ENCODE results near the gene PLXNB1.
"Not testable (repeated sequence)": the region's sequence is repeated elsewhere in the genome, so short reads cannot be mapped to it uniquely, and the experiment has no call there.

PLXNB1 gene, protein sequence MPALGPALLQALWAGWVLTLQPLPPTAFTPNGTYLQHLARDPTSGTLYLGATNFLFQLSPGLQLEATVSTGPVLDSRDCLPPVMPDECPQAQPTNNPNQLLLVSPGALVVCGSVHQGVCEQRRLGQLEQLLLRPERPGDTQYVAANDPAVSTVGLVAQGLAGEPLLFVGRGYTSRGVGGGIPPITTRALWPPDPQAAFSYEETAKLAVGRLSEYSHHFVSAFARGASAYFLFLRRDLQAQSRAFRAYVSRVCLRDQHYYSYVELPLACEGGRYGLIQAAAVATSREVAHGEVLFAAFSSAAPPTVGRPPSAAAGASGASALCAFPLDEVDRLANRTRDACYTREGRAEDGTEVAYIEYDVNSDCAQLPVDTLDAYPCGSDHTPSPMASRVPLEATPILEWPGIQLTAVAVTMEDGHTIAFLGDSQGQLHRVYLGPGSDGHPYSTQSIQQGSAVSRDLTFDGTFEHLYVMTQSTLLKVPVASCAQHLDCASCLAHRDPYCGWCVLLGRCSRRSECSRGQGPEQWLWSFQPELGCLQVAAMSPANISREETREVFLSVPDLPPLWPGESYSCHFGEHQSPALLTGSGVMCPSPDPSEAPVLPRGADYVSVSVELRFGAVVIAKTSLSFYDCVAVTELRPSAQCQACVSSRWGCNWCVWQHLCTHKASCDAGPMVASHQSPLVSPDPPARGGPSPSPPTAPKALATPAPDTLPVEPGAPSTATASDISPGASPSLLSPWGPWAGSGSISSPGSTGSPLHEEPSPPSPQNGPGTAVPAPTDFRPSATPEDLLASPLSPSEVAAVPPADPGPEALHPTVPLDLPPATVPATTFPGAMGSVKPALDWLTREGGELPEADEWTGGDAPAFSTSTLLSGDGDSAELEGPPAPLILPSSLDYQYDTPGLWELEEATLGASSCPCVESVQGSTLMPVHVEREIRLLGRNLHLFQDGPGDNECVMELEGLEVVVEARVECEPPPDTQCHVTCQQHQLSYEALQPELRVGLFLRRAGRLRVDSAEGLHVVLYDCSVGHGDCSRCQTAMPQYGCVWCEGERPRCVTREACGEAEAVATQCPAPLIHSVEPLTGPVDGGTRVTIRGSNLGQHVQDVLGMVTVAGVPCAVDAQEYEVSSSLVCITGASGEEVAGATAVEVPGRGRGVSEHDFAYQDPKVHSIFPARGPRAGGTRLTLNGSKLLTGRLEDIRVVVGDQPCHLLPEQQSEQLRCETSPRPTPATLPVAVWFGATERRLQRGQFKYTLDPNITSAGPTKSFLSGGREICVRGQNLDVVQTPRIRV (N-terminal part only)

DNA sequence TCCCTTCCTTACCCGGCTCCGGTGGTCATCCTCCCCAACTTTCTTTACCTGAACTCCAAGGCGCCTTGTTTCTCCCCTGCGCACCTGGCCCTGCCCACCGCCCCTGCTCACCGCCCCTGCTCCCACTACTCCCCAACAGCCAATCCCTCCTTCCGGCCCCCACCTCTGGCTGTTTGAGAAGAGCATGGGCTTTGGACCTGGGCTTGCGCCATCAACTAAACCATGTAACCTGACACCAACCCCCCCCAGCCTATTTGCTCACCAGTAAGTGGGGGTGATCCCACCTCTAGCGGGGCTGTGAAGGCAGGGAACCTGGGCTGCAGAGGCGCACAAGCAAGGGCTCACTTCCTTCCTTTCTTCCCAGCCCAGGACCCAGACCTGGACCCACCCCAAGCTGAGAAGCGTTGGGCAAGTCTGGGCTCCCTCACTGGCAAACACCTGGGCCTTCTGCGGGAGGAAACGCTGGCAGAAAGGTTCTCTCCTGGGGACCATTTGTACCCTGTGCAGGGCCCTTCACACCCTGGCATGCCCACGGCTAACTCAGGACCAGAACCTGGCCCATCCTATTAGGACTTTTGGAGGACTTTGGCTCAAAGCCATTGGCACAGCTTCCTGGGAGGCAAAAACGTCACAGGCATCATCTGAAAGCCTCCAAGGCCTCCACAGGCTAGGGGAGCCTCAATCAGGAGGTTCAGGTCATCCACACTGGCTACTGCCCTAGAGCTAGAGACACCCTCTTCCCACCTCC, at the start of gene PLXNB1:
TSS of gene PLXNB1 (minus strand) at position 127 of the 748 bp plus-strand sequence. CDS start 5,475 bp downstream, outside the sequence.
- DNase-seq: peak; percentile 66

DNA sequence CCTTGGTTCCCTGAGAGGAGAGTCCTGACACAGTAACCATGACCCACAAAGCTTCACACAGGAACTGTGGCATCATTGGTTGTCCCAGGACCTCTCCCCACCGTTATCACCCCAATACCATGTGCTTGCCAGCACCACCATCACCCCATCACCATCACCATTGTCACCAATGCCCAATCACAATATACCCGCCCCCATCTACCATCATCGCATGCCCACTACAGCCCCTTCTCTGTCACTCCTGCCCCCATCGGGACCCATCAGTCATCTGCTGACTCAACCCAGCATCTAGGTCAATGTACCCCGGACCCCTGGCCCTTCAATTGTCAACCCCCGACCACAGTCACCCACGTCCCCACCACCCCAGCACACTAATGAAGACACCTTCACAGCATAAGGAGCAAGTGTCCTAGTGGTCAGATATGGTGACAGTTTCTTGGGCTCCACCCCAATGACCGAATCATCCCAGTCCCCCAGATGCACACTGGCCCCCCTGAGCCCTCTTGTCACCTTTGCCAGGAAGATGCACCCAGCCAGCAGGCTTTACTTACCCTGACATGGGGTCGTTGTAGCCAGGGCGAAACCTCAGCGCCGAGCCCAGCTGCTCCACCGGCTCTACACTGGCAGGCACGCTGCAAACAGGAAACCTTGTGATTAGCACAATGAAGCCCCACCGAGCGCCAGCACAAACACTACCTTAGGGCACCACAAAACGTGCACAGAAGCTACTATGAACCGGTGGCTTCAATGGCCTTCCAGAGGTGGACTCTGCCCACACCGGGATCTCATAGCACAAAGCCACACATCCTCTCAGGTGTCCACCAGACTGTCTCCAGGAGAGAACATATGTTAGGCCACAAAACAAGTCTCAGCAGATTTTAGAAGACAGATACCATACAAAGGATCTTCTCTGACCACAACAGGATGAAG, 49.0 kb upstream of the PLXNB1 start:
- no peak for DNase-seq

DNA sequence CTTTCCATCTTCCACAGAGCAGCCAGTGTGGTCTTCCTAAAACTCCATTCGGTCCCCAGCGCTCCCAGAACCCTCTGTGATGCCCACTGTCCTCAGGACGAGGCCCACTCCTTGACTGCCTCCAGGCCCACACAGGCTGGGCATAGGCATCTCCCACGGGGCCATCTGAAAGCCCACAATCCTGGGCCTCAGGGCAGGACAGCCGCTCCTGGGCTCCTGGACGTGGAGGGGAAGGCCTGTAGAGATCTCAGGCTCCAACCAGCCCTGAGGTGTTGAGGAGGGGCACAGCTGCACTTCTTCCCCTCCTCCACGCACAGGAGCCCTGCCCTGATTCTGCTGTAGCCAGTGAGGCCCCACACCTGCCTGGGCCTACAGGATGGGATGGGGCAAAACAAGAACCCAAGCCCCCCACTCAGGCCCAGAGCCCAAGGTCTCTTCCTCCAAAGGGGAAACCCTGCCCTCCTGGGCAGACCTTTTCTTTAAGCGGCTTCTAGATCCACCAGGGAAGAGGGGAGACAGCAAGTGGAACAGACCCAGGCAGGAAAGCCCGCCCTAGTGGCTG, 48.2 kb upstream of the PLXNB1 start:
- no peak for DNase-seq

DNA sequence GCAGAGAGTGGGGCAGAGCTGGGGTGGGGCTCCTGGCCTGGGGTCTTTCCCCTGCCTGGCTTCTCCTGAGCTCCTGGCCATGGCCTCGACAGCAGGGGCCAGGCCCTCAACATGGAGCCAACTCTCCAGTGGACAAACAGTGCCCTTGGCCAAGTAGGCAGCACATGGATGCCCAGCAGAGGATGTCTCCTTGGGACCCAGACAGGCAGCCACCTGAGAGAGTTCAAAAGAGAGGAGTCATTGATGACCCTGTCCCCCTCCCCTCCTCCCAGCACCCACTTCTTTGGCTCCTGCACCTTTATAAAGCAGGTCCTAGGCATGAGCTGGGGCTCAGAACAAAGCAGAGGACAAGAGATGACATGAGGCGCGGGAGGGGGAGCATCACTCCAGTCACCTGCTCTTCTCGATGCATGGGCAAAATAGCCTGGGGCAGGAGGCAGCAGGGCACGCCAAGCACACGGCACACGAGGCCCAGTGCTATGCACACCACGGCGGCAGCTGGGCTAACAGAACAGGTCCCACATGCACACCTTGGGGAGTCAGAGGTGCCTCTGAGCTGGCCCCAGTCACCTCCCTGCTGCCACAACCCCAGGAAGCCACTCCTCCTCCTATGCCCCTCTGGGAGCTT, 46.7 kb upstream of the PLXNB1 start:
- no peak for DNase-seq

DNA sequence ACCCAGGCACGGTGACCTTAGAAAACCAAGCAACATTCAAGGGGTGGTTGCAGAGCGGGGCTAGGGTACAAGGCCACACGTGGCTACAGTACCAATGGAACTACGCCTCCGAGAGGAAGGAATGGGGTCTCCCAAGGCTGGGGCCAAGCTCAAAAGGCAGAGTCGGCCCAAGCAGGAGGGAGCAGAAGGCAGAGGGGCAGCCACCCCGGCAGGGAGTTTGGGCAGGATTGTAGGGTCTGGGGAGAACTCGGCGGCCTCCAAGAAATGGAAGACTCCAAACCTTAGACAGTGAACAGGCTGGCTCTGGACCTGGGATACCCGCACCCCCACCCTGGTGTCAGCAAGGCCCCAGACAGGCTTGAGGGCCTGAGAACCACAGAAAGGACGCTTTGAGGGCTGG, 45.3 kb upstream of the PLXNB1 start:
- DNase-seq: no peak

DNA sequence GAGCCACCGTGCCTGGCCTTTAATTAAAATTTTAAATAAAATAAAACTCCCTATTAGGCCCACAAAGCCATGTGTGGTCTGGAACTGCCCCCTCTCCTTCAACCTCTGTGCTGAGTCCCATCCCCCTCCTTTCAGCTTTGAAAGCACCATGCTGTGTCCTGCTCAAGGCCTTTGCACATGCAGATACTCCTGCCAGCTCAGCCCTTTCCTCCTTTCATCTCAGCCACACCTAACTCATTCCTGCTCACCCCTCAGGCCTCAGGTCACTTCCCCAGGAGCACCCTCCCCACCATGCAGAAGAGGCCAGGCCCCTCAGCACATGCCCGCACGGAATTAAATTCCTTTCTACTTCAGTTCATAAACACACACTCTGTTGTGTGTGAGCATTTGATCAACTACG, 44.7 kb upstream of the PLXNB1 start:
- no peak for DNase-seq

DNA sequence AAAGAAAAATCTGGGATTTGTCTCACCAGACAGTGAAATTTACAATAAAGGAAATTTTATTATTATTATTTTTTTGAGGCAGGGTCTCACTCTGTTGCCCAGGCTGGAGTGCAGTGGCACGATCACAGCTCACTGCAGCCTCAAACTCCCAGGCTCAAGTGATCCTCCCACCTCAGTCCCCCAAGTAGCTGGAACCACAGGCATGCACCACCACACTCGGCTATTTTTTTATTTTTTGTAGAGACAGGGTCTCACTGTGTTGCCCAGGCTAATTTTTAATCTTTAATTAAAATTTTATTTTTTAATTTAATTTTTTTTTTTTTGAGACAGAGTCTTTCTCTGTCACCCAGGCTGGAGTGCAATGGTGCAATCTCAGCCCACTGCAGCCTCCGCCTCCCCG, 44.1 kb upstream of the PLXNB1 start:
- not testable (repeated sequence) for DNase-seq

DNA sequence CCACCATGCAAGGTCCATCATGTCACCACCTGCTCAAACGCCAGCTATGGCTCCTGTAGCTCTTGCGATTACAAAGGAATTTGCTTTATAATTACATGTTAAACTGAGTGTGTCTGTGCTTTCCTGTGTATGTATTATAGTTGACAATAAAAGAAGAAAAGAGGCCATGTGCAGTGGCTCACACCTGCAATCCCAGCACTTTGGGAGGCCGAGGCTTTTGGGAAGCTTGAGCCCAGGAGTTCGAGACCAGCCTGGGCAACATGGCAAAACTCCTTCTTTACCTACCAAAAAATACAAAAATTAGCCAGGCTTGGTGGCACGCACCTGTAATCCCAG, 43.7 kb upstream of the PLXNB1 start:
- no peak for DNase-seq

DNA sequence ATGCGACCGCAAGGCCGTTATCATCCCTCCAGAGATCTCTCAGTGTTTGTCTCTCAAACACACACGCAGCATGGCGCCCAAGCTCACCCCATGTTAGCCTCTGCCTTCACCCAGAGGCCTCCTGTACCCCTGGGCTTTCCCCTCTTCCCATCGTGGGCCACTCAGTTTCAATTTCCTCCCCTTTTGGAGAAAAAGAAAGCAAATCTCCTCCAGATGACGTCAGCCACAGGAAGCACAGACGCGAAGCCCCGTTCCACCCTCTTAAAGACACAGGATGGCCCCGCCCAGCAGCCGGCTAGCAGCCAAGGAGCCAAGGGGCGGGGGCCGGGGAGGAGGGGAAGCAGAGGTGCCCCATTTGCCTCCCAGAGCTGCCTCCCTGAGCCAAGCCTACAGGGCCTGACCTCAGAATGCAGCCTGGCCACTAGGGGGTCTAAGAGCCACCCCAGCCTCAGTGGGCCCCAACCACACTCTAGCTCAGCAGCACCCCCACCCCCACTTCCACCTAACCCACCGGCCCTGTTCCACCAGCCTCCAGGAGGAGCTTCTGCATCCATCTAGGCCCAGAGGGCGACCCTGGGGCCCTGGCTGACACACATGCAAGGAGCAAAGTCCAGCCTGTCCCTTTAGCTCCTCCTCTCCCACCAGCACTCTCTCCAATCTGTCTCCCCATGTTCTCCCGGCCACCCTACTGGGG, 43.2 kb upstream of the PLXNB1 start:
- DNase-seq: peak; percentile 70

DNA sequence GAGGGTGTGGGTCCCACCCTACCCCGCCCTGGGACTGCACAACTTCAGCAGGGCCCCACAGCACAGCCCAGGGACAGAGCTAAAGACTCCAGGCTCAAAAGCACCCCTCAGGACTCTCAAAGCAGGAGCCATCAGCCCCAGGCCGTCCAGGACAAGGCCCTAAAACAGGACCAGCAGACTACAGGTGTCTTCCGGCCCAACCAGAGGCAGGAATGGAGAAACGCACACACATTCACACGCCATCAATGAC, 42.7 kb upstream of the PLXNB1 start:
- DNase-seq: no peak

DNA sequence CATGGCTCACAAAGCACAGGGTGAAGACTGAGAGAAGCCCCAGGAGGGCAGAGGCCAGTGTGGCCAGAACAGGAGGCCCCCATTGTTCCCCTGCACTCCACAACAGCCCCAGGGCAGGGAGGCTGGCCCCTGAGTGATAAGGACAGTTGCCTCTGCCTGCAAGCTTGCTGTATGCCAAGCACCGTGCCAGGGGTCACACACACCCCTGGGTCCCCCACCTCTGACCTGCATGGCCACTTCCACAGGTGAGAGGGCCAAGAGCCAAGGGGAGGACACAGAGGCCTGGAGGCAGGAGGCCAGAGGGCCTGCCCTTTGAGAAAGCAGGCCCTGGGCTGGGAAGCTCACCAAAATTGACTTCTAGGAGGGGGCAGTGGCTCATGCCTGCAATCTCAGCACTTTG, 40.4 kb upstream of the PLXNB1 start:
- DNase-seq: no peak

DNA sequence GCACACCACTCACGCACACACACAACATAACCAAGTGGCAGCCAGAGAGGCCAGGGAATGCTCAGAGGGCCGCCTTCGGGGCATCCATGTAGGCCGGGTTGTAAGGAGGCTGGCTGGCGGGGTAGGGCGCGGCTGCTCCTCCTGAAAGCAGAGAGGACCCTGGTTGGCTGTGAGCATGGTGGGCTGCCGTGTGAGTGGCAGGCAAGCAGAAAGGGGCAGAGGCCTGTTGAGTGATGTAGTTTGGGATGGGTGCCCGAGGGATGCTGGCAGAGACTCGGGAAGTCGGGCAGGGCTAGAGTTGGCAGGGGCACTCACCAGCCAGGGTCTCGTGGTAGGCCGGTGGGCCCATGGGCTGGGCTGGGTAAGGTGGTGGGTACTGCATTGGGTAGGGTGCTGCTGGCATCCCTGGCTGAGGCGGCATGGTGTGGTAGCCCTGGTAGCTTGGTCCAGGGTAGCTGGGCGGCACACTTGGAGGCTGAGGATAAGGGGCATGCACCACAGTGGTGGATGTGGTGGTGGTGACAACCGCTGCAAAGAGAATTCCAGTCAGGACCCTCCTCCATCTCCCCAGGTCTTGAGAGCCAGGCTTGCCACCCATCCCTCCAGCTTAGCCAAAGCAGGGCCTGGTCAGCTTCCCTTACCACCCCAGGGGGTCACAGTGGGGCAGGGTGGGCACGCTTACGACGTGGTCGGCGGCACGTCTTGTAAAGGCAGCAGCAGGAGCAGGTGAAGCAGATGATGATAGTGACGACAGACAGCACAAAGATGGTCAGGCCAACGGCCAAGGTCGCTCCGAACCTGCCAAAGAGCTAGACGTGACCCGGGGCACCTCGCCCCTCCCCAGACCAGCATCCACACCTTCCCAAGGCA, 39.4 kb upstream of the PLXNB1 start:
- no peak for DNase-seq

DNA sequence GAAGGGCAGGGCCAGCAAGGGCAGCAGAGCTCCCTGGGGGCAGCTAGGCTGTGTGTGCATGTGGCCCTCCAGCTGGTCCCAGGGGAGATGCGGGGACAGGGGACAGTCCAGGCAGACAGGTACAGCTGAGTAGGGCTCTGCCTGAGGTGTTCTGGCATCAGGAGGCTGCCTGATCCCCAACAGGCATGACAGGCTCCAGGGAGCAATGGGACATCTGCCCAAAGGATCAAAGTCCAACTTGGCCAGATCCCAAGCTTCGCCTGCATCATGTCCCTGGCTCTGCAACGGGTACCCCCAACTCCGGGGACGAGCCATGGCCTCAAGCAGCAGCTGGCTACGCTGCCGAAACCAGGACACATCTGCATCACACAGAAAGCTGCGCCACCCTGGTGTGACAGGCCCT, 38.4 kb upstream of the PLXNB1 start:
- DNase-seq: no peak

DNA sequence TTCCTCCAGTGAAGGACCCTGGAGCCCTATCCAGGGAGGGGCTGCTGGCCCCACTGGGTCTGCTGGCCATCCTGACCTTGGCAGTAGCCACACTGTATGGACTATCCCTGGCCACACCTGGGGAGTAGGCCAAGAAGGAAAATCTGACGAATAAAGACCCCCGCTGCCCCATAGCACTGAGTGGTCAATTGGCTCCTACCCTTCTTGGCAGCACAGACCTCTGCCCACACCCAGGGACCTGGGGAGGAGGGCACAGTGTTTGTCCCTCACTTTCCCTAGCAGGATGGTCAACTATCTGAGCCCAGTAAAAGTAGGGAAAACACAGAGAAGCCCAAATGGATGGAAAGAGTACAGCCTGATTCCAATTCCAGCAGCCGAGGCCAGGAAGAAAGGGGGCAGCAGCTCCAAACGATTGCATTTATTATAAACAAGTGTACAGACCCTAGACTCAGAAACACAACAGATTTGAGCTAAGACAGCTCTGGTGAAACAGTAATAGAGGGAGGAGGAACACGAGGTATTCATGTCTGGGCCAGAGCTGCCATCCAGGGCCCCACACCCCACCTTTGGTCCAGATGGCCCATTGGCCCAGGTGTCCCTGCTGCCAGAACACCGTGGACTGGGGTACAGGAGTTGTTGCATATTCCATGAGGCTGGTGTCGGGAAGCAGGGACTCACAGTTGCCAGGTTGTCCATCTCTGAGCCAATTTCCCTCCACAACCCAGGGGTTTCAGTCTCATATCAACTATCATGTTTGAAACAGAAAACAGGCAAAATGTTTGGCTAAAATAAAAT, 37.8 kb upstream of the PLXNB1 start:
- no peak for DNase-seq

DNA sequence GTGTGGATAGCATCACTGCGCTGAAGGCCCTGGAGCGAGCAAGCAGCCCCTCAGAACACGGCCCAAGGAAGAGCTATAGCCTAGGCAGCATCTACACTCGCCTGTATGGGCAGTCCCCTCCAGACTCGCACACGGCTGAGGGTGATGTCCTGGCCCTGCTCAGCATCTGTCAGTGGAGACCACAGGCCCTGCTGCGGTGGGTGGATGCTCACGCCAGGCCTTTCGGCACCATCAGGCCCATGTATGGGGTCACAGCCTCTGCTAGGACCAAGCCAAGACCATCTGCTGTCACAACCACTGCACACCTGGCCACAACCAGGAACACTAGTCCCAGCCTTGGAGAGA, 37.2 kb upstream of the PLXNB1 start:
- DNase-seq: no peak

DNA sequence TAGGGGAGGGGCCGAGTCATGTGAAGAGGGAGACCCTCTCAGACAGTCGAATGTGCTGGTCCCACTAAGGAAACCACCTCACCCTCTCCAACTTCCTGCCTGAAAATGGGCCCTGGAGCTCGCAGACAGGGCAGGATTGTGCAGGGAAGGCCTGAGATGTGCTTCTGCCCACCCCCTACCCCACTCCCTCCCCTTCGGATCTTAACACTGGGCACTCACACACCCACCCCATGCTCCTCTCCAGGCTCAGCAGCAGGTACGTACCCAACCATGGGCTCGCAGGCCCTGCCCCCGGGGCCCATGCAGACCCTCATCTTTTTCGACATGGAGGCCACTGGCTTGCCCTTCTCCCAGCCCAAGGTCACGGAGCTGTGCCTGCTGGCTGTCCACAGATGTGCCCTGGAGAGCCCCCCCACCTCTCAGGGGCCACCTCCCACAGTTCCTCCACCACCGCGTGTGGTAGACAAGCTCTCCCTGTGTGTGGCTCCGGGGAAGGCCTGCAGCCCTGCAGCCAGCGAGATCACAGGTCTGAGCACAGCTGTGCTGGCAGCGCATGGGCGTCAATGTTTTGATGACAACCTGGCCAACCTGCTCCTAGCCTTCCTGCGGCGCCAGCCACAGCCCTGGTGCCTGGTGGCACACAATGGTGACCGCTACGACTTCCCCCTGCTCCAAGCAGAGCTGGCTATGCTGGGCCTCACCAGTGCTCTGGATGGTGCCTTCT, 36.7 kb upstream of the PLXNB1 start:
- no peak for DNase-seq

DNA sequence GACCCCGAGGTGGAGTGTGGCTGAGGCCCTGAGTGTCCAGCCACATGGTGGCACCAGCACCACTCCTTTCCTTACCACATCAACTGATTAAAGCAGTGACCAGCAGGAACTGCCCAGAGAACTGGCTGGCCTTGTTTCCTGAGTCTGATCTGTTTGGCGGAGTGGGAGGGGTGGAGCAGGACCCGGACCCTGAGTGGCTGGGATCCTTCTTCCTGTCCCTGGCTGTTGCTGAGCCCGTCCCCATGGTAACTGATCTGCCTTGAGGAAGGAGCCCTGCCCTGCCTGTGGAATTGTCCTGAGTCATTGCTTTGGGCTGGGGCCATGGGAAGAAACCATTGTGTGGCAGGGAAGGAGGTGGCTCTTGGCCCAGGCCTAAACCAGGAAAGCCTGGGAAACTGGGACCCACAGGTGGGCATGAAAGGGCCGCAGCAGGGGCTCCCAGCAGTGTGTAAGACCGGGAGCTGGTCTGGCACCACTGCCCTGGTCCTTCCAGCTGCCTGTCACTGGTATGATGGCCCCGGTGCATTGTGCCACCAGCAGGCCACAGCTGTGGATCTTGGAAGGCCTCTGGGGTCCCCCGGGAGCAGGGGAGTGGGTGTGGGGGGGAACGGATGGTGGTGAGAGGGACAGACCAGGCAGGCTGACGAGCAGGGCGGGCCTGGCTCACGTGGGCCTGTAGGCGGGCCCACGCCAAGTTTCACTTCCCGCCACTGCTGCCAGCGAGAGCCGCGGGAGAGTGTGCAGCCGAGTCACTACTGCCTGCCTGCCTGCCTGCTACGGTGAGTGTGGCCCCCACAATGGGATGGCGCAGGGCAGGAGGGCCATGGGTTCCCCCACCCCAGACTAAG, 35.9 kb upstream of the PLXNB1 start:
- DNase-seq: peak; percentile 83

Data from COR-L47 (cell line).